Endothelial cell of umbilical vein (primary cell): ENCODE data around the gene PCARE.

Experiments
- CTCF ChIP-seq, 2 donors: IDR thresholded peaks; 1 replicate in 1 of 2; 2 replicates in 1 of 2; pipeline ENCODE4 v1.5.1; 2011; ENCODE audit warnings: low read length in 2 of 2, mild to moderate bottlenecking in 2 of 2, moderate library complexity in 2 of 2, control low read depth in 1 of 2, inconsistent platforms in 1 of 2, low read depth in 1 of 2; ENCODE audit not compliant: insufficient read depth in 1 of 2; ENCODE audit errors: extremely low read depth in 1 of 2
- EZH2 ChIP-seq: IDR thresholded peaks from 2 replicates; pipeline ENCODE4 v1.6.1; 2012; ENCODE audit warnings: borderline replicate concordance, low read depth, mild to moderate bottlenecking, moderate library complexity, low read length, inconsistent platforms; ENCODE audit not compliant: severe bottlenecking
- POLR2AphosphoS5 ChIP-seq: IDR thresholded peaks from 2 replicates; pipeline ENCODE4 v1.6.1; 2012; ENCODE audit warnings: low read depth, mild to moderate bottlenecking, control low read depth, low read length, moderate library complexity; ENCODE audit not compliant: insufficient read depth

- TF ChIP-seq EZH2 (no peak), CTCF (IDR thresholded peaks at IDR 0.05; ENCODE audit: extremely low read depth in 1 of 2, insufficient read depth in 1 of 2, low read depth in 1 of 2, low read length in 2 of 2) (no peak), POLR2AphosphoS5 (no peak)
Observed at GRCh38 chr2:29084554-29084953, 10.2 kb upstream of the PCARE start.
